CD4-positive, alpha-beta T cell (primary cell): Measurements from ENCODE around the gene SEC11C. TPM values are rescaled to one million over a fixed set of nuclear protein-coding genes. Genes with fewer than 3 reads are reported as not detected.

Experiments
- ATAC-seq: fragments of 200-7000 bp; cut with Tn5 transposase; one replicate; pipeline ENCODE4 v1.10.0; 2022; ENCODE audit warnings: mild to moderate bottlenecking; ENCODE audit not compliant: poor library complexity
- CTCF ChIA-PET: fragments of 350-600 bp; sonication (Branson Sonifier 250); formaldehyde crosslinking; loops from one replicate; lab custom pipeline; 2021; ENCODE audit warnings: antibody characterized with exemption, inconsistent platforms; lab: Charles Lee
- POLR2A ChIA-PET: fragments of 350-600 bp; sonication (Branson Sonifier 250); formaldehyde crosslinking; loops from one replicate; lab custom pipeline; 2021; ENCODE audit warnings: antibody characterized with exemption, inconsistent platforms; lab: Charles Lee
- DNase-seq, 14 experiments: peaks; one replicate each; pipeline ENCODE4 v3.0.0-alpha.2; 2013 to 2020; ENCODE audit warnings: mixed read lengths in 2 of 14
- H3K27ac ChIP-seq, 2 donors: one replicate each; pipeline versions ENCODE4 v1.5.1 to v1.7.0; 2013; ENCODE audit warnings: low read length in 2 of 2, low read depth in 1 of 2, mild to moderate bottlenecking in 1 of 2
- H3K27me3 ChIP-seq, 2 experiments: 1 replicate in 1 of 2; 2 replicates in 1 of 2; pipeline versions ENCODE4 v1.6.1 to v1.7.0; 2013; ENCODE audit warnings: low read length in 2 of 2, control low read depth in 1 of 2, mild to moderate bottlenecking in 1 of 2, moderate library complexity in 1 of 2; ENCODE audit not compliant: insufficient read depth in 2 of 2, control insufficient read depth in 1 of 2
- H3K36me3 ChIP-seq: one replicate; pipeline ENCODE4 v1.6.1; 2013; ENCODE audit warnings: low read length, control low read depth; ENCODE audit not compliant: insufficient read depth
- H3K4me1 ChIP-seq: one replicate; pipeline ENCODE4 v1.6.1; 2013; ENCODE audit warnings: low read length, control low read depth; ENCODE audit not compliant: insufficient read depth
- H3K4me3 ChIP-seq: one replicate; pipeline ENCODE4 v1.5.1; 2013; ENCODE audit warnings: mild to moderate bottlenecking, low read length, moderate library complexity
- H3K9me3 ChIP-seq, 2 experiments: 1 replicate in 1 of 2; 2 replicates in 1 of 2; pipeline versions ENCODE4 v1.6.1 to v1.7.0; 2013; ENCODE audit warnings: low read length in 2 of 2, mild to moderate bottlenecking in 2 of 2, control low read depth in 1 of 2, moderate library complexity in 1 of 2; ENCODE audit not compliant: control insufficient read depth in 1 of 2, insufficient read depth in 1 of 2
- H3K27ac Mint-ChIP-seq: one replicate; pipeline ENCODE4 v1.8.0; 2020; ENCODE audit warnings: mixed read lengths
- H3K27me3 Mint-ChIP-seq: one replicate; pipeline ENCODE4 v1.8.0; 2021; ENCODE audit warnings: mixed read lengths
- H3K36me3 Mint-ChIP-seq: one replicate; pipeline ENCODE4 v1.8.0; 2021; ENCODE audit warnings: low read depth, mixed read lengths
- H3K4me1 Mint-ChIP-seq: one replicate; pipeline ENCODE4 v1.8.0; 2021; ENCODE audit warnings: low read depth, mixed read lengths
- H3K4me3 Mint-ChIP-seq: one replicate; pipeline ENCODE4 v1.8.0; 2020; ENCODE audit warnings: mild to moderate bottlenecking, mixed read lengths
- H3K9me3 Mint-ChIP-seq: one replicate; pipeline ENCODE4 v1.8.0; 2020; ENCODE audit warnings: mixed read lengths
- CTCF ChIP-seq: fragments of 200-600 bp; IDR thresholded peaks from one replicate; pipeline ENCODE4 v1.8.0; 2022; ENCODE audit warnings: antibody characterized with exemption, mild to moderate bottlenecking
- intact Hi-C, 2 experiments: fragments of 100-400 bp; cut with DNase I in 1 of 2; cut with micrococcal nuclease in 1 of 2; formaldehyde crosslinking; loops; one replicate each; pipeline versions ENCODE4 v1.15.1 to v1.9.0; 2023 to 2025; cut with DNase I, micrococcal nuclease
- total RNA-seq, 174 experiments: library from RNA in 2 of 174; stranded (reverse) in 2 of 174; gene quantifications; one replicate each; pipeline ENCODE4 v1.2.3 and lab custom pipeline; 2021 to 2026

SEC11C gene
- total RNA-seq, 2 experiments from 2014 or later = 42.0 to 44.1 TPM

GRCh38 chr18:59197636-59198035, 58.0 kb downstream of the SEC11C start:
- Histone ChIP-seq H3K27me3 (peaks cover 0 to 18% of the 10 kb centered on the region in 2 experiments), H3K36me3 (no peaks in the 10 kb centered on the region), H3K4me1 (no peaks in the 10 kb centered on the region), H3K4me3 (no peak overlapping the region), H3K27ac (no peak overlapping the region), H3K9me3 (no peaks in the 10 kb centered on the region)
- no peak overlapping the region for H3K27ac Mint-ChIP-seq
- H3K27me3 Mint-ChIP-seq = peaks cover 59% of the 10 kb centered on the region
- no peaks in the 10 kb centered on the region for H3K9me3 Mint-ChIP-seq
- CTCF ChIA-PET = no interaction called here
- intact Hi-C loops = loop anchor here in 1 of 2 experiments (10.0 kb wide), 1 partner anchor 63 kb away; the partner anchor contains the start of gene SEC11C
- H3K4me3 Mint-ChIP-seq = no peak overlapping the region
- no peak for DNase-seq
- no peak for ATAC-seq
- no peaks in the 10 kb centered on the region for H3K4me1 Mint-ChIP-seq
- no peaks in the 10 kb centered on the region for H3K36me3 Mint-ChIP-seq
- POLR2A ChIA-PET = no interaction called here
- no peak for TF ChIP-seq CTCF

GRCh38 chr18:59198215-59198614, 58.5 kb downstream of the SEC11C start:
- no peak for ATAC-seq
- no peak for DNase-seq
- Histone ChIP-seq H3K27ac (no peak overlapping the region), H3K27me3 (peaks cover 0 to 18% of the 10 kb centered on the region in 2 experiments), H3K4me3 (no peak overlapping the region), H3K36me3 (no peaks in the 10 kb centered on the region), H3K9me3 (no peaks in the 10 kb centered on the region), H3K4me1 (no peaks in the 10 kb centered on the region)
- POLR2A ChIA-PET = no interaction called here
- Mint-ChIP-seq H3K27me3 (peaks cover 53% of the 10 kb centered on the region), H3K9me3 (no peaks in the 10 kb centered on the region), H3K36me3 (no peaks in the 10 kb centered on the region), H3K4me3 (no peak overlapping the region), H3K4me1 (no peaks in the 10 kb centered on the region), H3K27ac (no peak overlapping the region)
- CTCF ChIA-PET = no interaction called here
- intact Hi-C loops = loop anchor here in 1 of 2 experiments (10.0 kb wide), 1 partner anchor 63 kb away; the partner anchor contains the start of gene SEC11C
- TF ChIP-seq CTCF = no peak

DNA sequence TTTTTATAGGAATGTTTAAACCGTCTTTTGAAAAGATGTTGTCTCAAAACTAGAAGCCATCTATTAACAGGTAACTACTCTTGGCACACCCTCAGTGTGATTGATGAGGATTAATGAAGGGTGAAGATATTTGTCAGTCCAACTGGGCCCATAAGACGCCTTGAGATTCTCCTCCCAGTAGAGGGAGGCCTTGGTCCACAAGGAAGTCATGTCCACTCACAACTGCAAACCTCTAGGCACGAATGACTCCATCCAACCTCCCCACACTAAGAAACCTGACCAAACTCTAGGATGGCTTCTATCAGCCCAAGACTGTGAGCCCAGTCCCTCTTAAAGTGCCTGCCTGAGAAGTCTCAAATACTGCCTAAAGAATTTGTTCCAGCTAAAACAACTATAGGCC, 61.1 kb downstream of the SEC11C start:
- no peak for TF ChIP-seq CTCF
- H3K4me3 ChIP-seq = no peak overlapping the region
- H3K27ac Mint-ChIP-seq = no peak overlapping the region
- H3K9me3 Mint-ChIP-seq = no peaks in the 10 kb centered on the region
- no peaks in the 10 kb centered on the region for H3K9me3 ChIP-seq
- H3K4me1 ChIP-seq = no peaks in the 10 kb centered on the region
- H3K36me3 Mint-ChIP-seq = no peaks in the 10 kb centered on the region
- ATAC-seq = no peak
- H3K36me3 ChIP-seq = no peaks in the 10 kb centered on the region
- no peak for DNase-seq
- intact Hi-C loops = no loop called here
- H3K4me1 Mint-ChIP-seq = no peaks in the 10 kb centered on the region
- CTCF ChIA-PET = no interaction called here
- peaks cover 0 to 18% of the 10 kb centered on the region in 2 experiments for H3K27me3 ChIP-seq
- peaks cover 45% of the 10 kb centered on the region for H3K27me3 Mint-ChIP-seq
- H3K4me3 Mint-ChIP-seq = no peak overlapping the region
- POLR2A ChIA-PET = no interaction called here
- H3K27ac ChIP-seq = no peak overlapping the region
